Activated naive CD4-positive, alpha-beta T cell treated with anti-CD3 and anti-CD28 coated beads for 36 hours (primary cell): ENCODE results near the gene ZNF691. TPM values are rescaled to one million over a fixed set of nuclear protein-coding genes. Genes with fewer than 3 reads are reported as not detected.

Experiments used
- CTCF ChIA-PET: fragments of 350-600 bp; sonication (Branson Sonifier 250); formaldehyde crosslinking; loops from one replicate; lab custom pipeline; 2021; ENCODE audit warnings: antibody characterized with exemption; lab: Charles Lee
- DNase-seq: peaks from one replicate; pipeline ENCODE4 v3.0.0-alpha.2; 2020
- H3K27ac Mint-ChIP-seq: one replicate; pipeline ENCODE4 v1.8.0; 2021; ENCODE audit warnings: mild to moderate bottlenecking, mixed read lengths
- H3K27me3 Mint-ChIP-seq: one replicate; pipeline ENCODE4 v1.8.0; 2021; ENCODE audit warnings: low read depth, mixed read lengths
- H3K36me3 Mint-ChIP-seq: one replicate; pipeline ENCODE4 v1.8.0; 2021; ENCODE audit warnings: low read depth, mixed read lengths
- H3K4me1 Mint-ChIP-seq: one replicate; pipeline ENCODE4 v1.8.0; 2021; ENCODE audit warnings: low read depth, mixed read lengths
- H3K4me3 Mint-ChIP-seq: one replicate; pipeline ENCODE4 v1.8.0; 2021; ENCODE audit warnings: mild to moderate bottlenecking, moderate library complexity, mixed read lengths
- H3K9me3 Mint-ChIP-seq: one replicate; pipeline ENCODE4 v1.8.0; 2021; ENCODE audit warnings: mixed read lengths
- intact Hi-C: fragments of 100-400 bp; cut with micrococcal nuclease; formaldehyde crosslinking; loops from one replicate; pipeline ENCODE4 v1.15.1; 2023
- total RNA-seq, 2 experiments: library from RNA; stranded (reverse); gene quantifications; one replicate each; pipeline ENCODE4 v1.2.3, GENCODE V29; 2021

Gene ZNF691
- total RNA-seq, 2 experiments from 2014 or later, result 4.6 to 5.3 TPM

DNA sequence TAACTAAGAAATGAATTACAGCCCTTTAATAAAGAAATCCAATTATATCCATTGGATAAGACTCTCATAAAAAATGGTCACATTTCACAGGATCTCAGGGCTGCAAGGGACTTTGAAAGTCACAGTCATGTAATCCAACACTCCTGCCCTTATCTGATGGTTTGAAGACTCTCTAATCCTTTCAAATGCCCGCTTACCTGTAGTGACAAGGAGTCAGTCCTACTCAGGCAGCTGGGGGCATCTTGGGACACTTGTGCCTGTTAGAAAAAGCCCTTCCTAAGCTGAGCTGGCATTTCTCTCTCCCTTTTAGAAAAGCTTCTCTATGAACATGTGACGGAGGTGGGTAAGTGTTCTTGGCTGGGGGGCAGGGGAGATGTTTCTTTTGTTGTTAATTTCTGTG, 11.0 kb upstream of the ZNF691 start:
- Mint-ChIP-seq H3K4me1 (no peaks in the 10 kb centered on the region), H3K27ac (no peak overlapping the region), H3K36me3 (no peaks in the 10 kb centered on the region), H3K27me3 (no peaks in the 10 kb centered on the region), H3K9me3 (no peaks in the 10 kb centered on the region), H3K4me3 (no peak overlapping the region)
- CTCF ChIA-PET, result interaction anchor here (0.8 to 2.0 kb wide), 3 partner anchors 14 to 238 kb away, joined by 3 to 4 read pairs (median 4); no protein-coding TSS in a partner anchor
- no peak for DNase-seq
- intact Hi-C loops, result no loop called here

DNA sequence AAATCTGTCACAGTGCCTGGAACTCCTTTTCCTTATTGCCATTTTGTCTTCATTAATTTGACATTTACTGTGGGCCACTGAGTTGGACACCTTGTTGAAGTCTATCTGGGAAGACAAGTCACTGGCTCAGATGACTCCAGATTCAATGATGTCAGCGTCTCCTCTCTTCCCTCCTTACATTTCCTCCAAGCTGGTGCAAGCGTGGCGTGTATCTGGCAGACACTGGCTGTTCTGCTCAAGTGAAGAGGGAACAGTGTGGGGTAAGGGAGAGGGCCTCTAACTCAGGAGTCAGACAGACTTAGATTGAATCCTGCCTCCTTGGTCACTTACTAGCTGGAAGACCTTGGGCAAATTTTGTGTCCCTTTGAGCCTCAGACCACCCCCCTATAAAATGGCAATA, 8.7 kb upstream of the ZNF691 start:
- CTCF ChIA-PET, result interaction anchor here (1.1 kb wide), 1 partner anchor 10 kb away, joined by 4 read pairs; no protein-coding TSS in a partner anchor
- intact Hi-C loops, result no loop called here
- Mint-ChIP-seq H3K27me3 (no peaks in the 10 kb centered on the region), H3K36me3 (peaks cover 6% of the 10 kb centered on the region), H3K4me3 (no peak overlapping the region), H3K9me3 (no peaks in the 10 kb centered on the region), H3K27ac (no peak overlapping the region), H3K4me1 (no peaks in the 10 kb centered on the region)
- no peak for DNase-seq

DNA sequence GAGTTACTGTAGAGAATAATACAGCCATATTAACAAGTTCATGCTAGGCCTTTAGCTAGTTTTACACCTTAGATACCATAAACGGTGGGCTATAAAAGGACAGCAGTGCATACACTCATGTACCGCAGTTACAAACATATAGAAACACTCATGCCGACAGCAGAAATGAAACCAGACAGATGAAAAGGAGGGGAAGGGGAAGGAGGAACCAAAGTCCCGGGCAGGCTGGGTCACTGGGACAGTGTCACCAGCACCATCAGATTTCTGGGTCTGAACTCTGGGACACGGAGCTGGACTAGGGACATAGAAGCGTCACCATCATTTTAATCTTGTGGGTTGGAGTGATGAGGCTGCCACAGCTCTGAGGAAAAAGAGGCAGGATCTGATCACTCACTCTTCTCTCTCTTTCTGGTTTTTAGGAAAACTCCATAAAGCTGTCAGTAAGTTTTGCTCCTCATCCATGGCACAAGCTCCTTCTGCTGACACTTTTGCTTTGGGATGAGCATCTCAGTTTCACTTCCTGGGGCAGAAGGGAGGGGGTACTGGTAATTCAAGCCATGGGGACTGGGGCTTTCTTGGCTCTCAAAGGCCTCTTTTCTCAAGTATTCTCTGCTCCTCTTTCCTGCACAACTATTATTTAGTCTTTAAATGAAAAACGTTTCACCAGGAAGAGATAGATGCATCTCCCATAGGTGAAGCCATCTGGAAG, 7.8 kb upstream of the ZNF691 start:
- no peaks in the 10 kb centered on the region for H3K9me3 Mint-ChIP-seq
- peaks cover 10% of the 10 kb centered on the region for H3K36me3 Mint-ChIP-seq
- H3K27ac Mint-ChIP-seq, result no peak overlapping the region
- no peaks in the 10 kb centered on the region for H3K27me3 Mint-ChIP-seq
- no peaks in the 10 kb centered on the region for H3K4me1 Mint-ChIP-seq
- CTCF ChIA-PET, result interaction anchor here (1.1 kb wide), 1 partner anchor 9 kb away, joined by 4 read pairs; no protein-coding TSS in a partner anchor
- H3K4me3 Mint-ChIP-seq, result no peak overlapping the region
- no peak for DNase-seq
- intact Hi-C loops, result no loop called here

DNA sequence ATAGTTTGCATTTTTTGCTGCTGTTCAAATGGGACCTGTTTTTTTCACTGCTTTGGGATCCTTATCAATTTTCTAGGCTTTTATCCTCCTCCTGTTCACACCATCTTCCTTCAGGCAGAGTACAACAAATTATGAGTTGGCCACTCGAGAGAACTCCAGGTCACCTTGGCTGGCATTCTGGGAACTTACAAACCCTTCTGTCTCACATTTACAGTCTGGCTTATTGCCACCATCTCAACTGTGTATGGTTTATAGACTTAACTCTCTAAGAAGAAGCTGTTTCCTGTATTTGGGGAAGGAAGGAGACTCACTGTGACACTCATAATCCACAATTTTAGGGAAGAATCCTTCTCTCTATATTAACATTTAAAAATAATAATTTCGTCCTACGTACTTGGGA, 5.4 kb upstream of the ZNF691 start:
- H3K4me1 Mint-ChIP-seq, result peaks cover 2% of the 10 kb centered on the region
- H3K27ac Mint-ChIP-seq, result no peak overlapping the region
- H3K36me3 Mint-ChIP-seq, result peaks cover 10% of the 10 kb centered on the region
- H3K9me3 Mint-ChIP-seq, result no peaks in the 10 kb centered on the region
- no peaks in the 10 kb centered on the region for H3K27me3 Mint-ChIP-seq
- no peak for DNase-seq
- intact Hi-C loops, result loop anchor here (10.0 kb wide), 2 partner anchors 156 to 376 kb away; partner anchors contain the start of genes CCDC30 and YBX1
- CTCF ChIA-PET, result interaction anchor here (0.5 kb wide), 1 partner anchor 347 kb away, joined by 5 read pairs; no protein-coding TSS in a partner anchor
- H3K4me3 Mint-ChIP-seq, result no peak overlapping the region

DNA sequence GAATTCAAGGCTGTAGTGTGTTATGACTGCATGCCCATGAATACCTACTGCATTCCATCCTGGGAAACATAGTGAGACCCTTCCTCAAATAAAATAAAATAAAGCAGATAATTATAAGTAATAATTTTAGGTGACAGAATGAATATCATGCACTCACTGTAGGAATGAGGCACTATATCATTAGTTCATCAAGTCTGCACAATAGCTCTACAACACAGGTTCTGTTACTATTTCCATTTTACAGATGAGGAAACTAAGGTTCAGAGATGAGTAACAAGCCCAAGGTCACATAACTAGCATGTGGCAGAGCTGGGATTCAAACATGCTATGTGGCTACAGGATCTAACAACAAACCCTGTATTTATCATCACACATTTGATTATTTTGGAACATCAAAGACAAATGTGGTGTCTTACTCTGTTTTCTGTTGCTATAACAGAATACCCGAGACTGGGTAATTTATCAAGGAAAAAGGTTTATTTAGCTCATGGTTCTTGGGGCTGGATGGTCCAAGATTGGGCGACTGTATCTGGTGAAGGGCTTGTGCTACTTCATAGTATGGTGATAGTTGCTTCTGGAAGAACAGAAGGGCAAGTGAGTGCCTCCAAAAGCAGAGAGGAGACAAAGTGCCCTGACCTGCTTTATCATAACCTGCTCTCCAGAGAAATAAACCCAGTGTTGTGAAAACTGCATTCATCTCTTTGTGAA, 4.8 kb upstream of the ZNF691 start:
- CTCF ChIA-PET, result interaction anchor here (0.5 kb wide), 1 partner anchor 346 kb away, joined by 5 read pairs; no protein-coding TSS in a partner anchor
- H3K27me3 Mint-ChIP-seq, result no peaks in the 10 kb centered on the region
- no peak for DNase-seq
- intact Hi-C loops, result loop anchor here (10.0 kb wide), 2 partner anchors 157 to 377 kb away; partner anchors contain the start of genes CCDC30 and YBX1
- no peaks in the 10 kb centered on the region for H3K9me3 Mint-ChIP-seq
- H3K4me3 Mint-ChIP-seq, result no peak overlapping the region
- H3K4me1 Mint-ChIP-seq, result peaks cover 2% of the 10 kb centered on the region
- no peak overlapping the region for H3K27ac Mint-ChIP-seq
- peaks cover 10% of the 10 kb centered on the region for H3K36me3 Mint-ChIP-seq

DNA sequence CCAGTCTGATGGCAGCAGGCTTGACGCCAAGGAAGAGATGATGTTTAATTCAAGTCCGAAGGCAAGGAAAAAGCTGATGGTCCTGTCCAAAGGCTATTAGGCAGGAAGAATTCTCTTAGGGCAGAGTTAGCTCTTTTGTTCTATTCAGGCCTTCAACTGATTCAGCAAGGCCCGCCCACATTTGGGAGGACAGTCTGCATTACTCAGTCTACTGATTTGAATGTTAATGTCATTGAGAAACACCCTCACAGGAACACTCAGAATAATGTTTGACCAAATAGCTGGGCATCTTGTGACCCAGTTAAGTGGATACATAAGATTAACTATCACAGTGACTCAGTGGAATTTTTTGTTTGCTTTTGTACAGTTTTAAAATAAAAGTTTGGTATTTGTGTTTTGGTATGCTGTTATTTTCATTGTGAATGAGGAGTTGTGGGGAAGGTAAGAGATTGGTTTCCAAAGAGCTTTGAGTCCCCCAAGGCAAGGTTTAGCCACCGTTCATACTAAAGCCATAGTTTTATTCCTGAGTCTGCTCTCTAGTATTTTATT, 1.7 kb upstream of the ZNF691 start:
- DNase-seq, result peak; percentile 16

DNA sequence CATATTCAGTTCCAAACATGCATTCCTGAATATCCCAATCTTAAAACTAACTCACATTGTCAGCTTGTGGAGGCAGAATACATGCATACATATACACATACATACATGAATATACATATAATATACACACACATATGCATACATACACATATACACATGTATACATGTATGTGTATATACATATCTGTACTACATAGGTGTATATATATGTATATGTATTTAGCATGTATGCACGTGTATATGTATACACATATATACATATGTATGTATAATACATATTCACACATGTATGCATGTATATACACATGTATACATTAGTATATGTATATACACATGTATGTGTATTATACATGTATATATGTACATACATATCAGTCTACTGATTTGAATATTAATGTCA, 1.2 kb upstream of the ZNF691 start:
- H3K4me3 Mint-ChIP-seq, result no peak overlapping the region
- DNase-seq, result no peak
- no peaks in the 10 kb centered on the region for H3K27me3 Mint-ChIP-seq
- CTCF ChIA-PET, result no interaction called here
- peaks cover 23% of the 10 kb centered on the region for H3K36me3 Mint-ChIP-seq
- intact Hi-C loops, result loop anchor here (5.0 to 10.0 kb wide), 3 partner anchors 112 to 380 kb away; partner anchors contain the start of genes CCDC30, SLC2A1 and YBX1
- H3K9me3 Mint-ChIP-seq, result peaks cover 4% of the 10 kb centered on the region
- peaks cover 28% of the 10 kb centered on the region for H3K4me1 Mint-ChIP-seq
- H3K27ac Mint-ChIP-seq, result no peak overlapping the region

More for the DNA sequence above, 1.7 kb upstream of the ZNF691 start:
- H3K27ac Mint-ChIP-seq, result no peak overlapping the region
- H3K36me3 Mint-ChIP-seq, result peaks cover 18% of the 10 kb centered on the region
- no peak overlapping the region for H3K4me3 Mint-ChIP-seq
- CTCF ChIA-PET, result no interaction called here
- H3K4me1 Mint-ChIP-seq, result peaks cover 25% of the 10 kb centered on the region
- intact Hi-C loops, result loop anchor here (5.0 to 10.0 kb wide), 3 partner anchors 113 to 380 kb away; partner anchors contain the start of genes CCDC30, SLC2A1 and YBX1
- H3K27me3 Mint-ChIP-seq, result no peaks in the 10 kb centered on the region
- H3K9me3 Mint-ChIP-seq, result peaks cover under 1% of the 10 kb centered on the region

DNA sequence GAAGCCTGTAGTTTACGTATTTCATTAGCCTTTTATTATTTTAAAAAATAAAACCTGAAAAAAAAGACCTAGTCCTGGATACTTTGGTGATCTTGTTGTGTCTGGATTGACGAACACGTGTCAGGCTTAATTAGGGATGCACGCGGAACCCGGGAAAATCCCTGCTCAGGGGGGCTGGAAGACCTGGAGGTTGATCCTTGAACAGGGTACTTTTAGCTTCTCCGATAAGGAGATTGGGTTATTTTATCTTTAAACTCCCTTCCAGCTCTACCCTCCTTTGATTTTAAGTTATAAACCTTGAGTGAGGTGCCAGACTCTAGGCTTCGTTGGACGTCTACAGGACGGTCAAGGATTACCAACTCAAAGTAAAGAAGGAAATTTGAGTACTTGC, 552 bp upstream of the ZNF691 start:
- peaks cover 30% of the 10 kb centered on the region for H3K36me3 Mint-ChIP-seq
- DNase-seq, result peak; percentile 32
- H3K27ac Mint-ChIP-seq, result peak overlapping the region; percentile 74
- CTCF ChIA-PET, result interaction anchor here (0.6 to 2.8 kb wide), 9 partner anchors 11 to 269 kb away, joined by 3 to 10 read pairs (median 3); partner anchors contain the start of genes ERMAP and SVBP
- peak overlapping the region; percentile 82 for H3K4me3 Mint-ChIP-seq
- intact Hi-C loops, result loop anchor here (1.0 to 10.0 kb wide), 7 partner anchors 29 to 381 kb away; partner anchors contain the start of genes C1orf50, CCDC30, ERMAP and P3H1
- no peaks in the 10 kb centered on the region for H3K27me3 Mint-ChIP-seq
- H3K4me1 Mint-ChIP-seq, result peaks cover 28% of the 10 kb centered on the region
- peaks cover 7% of the 10 kb centered on the region for H3K9me3 Mint-ChIP-seq

DNA sequence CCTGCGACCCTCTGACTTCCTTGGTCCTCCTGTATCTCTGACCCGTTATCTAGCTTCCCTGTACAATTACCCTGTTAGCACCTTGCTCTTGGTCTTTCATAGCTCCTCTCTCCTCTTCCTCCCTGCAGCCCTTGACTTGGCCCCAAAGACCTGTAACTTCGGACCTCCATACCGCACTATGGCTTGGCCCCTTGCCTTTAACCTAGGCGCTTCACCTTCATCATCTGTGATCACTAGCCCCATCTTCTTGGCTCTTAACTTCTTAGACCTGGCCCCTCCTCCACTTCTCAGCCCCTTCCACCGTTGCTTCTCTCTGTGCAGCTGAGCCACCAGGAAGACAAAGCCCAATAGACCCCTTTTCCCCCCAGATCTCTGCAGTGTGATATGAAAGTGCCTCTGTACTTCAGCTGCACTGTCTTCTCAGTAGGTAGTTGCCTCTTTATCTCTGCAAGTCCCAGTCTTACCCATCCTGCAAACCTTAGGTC, 740 bp downstream of the ZNF691 start:
- no peaks in the 10 kb centered on the region for H3K27me3 Mint-ChIP-seq
- H3K9me3 Mint-ChIP-seq, result peaks cover 12% of the 10 kb centered on the region

DNA sequence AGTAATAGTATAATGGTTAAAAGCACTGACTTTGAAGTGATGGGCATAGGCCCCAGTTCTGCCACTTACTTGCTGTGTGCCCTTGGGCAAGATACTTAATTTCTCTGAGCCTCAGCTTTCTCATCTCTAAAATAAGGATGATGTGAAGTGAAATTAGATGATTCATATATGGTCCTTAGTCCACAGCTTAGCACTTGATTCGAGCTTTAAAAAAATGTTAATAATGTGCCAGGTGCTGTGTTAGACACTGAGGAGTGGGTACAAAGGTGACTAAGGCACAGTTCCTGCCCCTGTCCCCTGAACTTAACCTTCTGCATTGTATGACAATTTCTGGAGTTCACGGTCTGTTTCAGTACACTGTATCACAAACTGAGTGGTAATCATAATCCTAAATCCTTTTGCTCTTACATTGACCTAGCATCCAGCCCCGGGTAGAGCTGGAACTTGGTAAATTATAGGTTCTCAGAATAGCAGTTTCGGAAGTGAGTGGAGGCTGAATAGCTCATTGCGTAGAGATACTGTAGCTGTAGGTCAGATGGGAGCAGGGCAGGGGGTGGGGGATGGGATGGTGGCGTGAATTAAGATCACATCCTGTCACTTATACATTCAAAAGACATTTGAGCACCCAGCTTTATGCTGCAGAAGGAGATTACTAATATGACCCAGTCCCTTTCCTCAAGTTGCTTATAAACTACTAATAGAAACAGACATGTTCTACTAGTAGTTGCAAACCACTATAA, 1.5 kb downstream of the ZNF691 start:
- peaks cover 36% of the 10 kb centered on the region for H3K36me3 Mint-ChIP-seq
- intact Hi-C loops, result loop anchor here (2.0 to 10.0 kb wide), 4 partner anchors 109 to 383 kb away; partner anchors contain the start of genes CCDC30, PPIH, SLC2A1 and YBX1
- H3K27ac Mint-ChIP-seq, result peak overlapping the region; percentile 68
- CTCF ChIA-PET, result interaction anchor here (0.6 to 2.8 kb wide), 7 partner anchors 10 to 226 kb away, joined by 3 to 10 read pairs (median 3); no protein-coding TSS in a partner anchor
- peaks cover 28% of the 10 kb centered on the region for H3K4me1 Mint-ChIP-seq
- H3K27me3 Mint-ChIP-seq, result no peaks in the 10 kb centered on the region
- H3K4me3 Mint-ChIP-seq, result peak overlapping the region; percentile 82
- H3K9me3 Mint-ChIP-seq, result peaks cover 16% of the 10 kb centered on the region
- peak; percentile 26 for DNase-seq

More for the DNA sequence above, 740 bp downstream of the ZNF691 start:
- intact Hi-C loops, result loop anchor here (2.0 to 10.0 kb wide), 4 partner anchors 110 to 382 kb away; partner anchors contain the start of genes CCDC30, PPIH, SLC2A1 and YBX1
- CTCF ChIA-PET, result interaction anchor here (0.6 to 2.8 kb wide), 10 partner anchors 9 to 226 kb away, joined by 3 to 10 read pairs (median 3); partner anchors contain the start of genes ERMAP and SVBP
- H3K4me1 Mint-ChIP-seq, result peaks cover 28% of the 10 kb centered on the region
- H3K4me3 Mint-ChIP-seq, result peak overlapping the region; percentile 82
- H3K27ac Mint-ChIP-seq, result peak overlapping the region; percentile 68
- DNase-seq, result no peak
- peaks cover 33% of the 10 kb centered on the region for H3K36me3 Mint-ChIP-seq
